Measurements from ENCODE around the gene DCX. TPM values are rescaled to one million over a fixed set of nuclear protein-coding genes. Genes with fewer than 3 reads are reported as not detected.

The DCX gene
- total RNA-seq, 1 donor from 2014 or later, result not detected

DNA sequence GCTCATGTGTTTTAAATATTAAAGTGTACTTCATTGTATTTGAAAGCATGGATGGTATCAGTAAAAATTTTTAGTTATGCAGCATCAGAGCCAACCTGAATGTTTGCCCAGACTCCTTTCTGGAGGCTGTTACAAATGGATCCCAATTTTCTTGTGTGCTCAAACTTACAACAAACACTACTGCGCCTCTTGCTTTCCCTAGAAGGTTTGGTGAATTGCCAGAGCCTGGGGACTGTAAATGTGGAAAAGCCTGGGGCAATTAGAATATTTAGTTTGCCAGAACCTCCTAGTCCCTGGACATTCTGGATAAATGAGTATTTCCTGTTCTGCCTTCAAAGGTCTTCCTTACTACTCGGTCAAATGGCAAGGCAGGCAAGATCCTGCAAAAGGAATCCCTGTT, 146.5 kb downstream of the DCX start:
- H3K27me3 ChIP-seq, result no peaks in the 10 kb centered on the region
- H3K4me1 ChIP-seq, result no peaks in the 10 kb centered on the region
- no peak for TF ChIP-seq POLR2AphosphoS5 (IDR thresholded peaks at IDR 0.05; ENCODE audit: insufficient read depth in 1 of 2, low read depth in 1 of 2)
- TF ChIP-seq POLR2A (IDR thresholded peaks at IDR 0.05), result no peak
- no peaks in the 10 kb centered on the region for H3K36me3 ChIP-seq
- intact Hi-C loops (cut with DNase I), result no loop called here
- H3K27ac ChIP-seq, result no peak overlapping the region
- no peak for DNase-seq (ENCODE audit: extremely low spot score in 2 of 2)
- H3K4me3 ChIP-seq, result no peak overlapping the region
- no peaks in the 10 kb centered on the region for H3K9me3 ChIP-seq

DNA sequence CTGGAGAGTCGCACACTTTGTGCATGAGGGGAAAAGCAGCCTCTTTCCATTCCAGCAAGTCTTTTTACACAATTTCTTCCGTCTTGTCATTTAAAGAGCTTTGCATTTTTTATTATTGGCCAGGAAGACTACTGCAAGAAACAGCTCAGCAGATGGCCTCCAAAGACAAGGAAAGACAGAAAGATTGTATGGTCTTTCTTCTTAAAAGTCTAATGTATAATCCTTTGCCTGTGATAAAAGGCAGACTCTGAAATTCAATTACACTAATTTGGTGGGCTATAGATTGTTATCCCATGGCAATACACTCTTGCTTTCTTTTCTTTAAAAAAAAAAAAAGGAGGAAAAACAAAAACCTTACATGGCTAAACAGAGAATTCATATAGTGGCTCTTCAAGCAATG, 147.6 kb downstream of the DCX start:
- Histone ChIP-seq H3K4me3 (no peak overlapping the region), H3K27me3 (no peaks in the 10 kb centered on the region), H3K36me3 (no peaks in the 10 kb centered on the region), H3K27ac (no peak overlapping the region), H3K4me1 (no peaks in the 10 kb centered on the region), H3K9me3 (no peaks in the 10 kb centered on the region)
- DNase-seq (ENCODE audit: extremely low spot score in 2 of 2), result no peak
- TF ChIP-seq POLR2A (IDR thresholded peaks at IDR 0.05) (no peak), POLR2AphosphoS5 (IDR thresholded peaks at IDR 0.05; ENCODE audit: insufficient read depth in 1 of 2, low read depth in 1 of 2) (no peak)
- TF ChIP-seq, protein P1, sequence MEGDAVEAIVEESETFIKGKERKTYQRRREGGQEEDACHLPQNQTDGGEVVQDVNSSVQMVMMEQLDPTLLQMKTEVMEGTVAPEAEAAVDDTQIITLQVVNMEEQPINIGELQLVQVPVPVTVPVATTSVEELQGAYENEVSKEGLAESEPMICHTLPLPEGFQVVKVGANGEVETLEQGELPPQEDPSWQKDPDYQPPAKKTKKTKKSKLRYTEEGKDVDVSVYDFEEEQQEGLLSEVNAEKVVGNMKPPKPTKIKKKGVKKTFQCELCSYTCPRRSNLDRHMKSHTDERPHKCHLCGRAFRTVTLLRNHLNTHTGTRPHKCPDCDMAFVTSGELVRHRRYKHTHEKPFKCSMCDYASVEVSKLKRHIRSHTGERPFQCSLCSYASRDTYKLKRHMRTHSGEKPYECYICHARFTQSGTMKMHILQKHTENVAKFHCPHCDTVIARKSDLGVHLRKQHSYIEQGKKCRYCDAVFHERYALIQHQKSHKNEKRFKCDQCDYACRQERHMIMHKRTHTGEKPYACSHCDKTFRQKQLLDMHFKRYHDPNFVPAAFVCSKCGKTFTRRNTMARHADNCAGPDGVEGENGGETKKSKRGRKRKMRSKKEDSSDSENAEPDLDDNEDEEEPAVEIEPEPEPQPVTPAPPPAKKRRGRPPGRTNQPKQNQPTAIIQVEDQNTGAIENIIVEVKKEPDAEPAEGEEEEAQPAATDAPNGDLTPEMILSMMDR (IDR thresholded peaks at IDR 0.05), result no peak
- intact Hi-C loops (cut with DNase I), result no loop called here

DNA sequence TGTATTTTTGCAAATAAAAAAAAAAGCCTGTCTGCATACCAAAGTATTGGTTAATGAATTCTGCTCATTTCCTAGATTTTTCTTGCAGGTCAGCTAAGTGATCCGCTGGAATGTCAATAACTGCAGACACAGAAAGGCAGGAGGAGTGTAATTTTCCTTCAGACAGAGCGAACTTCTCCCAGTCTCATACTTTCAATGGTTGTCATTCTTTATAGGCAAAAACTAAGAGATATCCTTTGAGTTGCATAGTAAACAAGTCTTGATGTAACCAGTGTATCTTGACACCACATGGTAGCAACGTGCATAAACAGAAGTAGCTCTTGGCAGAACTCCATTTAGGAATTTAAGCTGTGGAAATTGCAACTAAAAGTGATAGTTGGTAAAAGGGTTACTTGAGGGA, 149.9 kb downstream of the DCX start:
- Histone ChIP-seq H3K4me3 (no peak overlapping the region), H3K27me3 (no peaks in the 10 kb centered on the region)
- intact Hi-C loops (cut with DNase I), result no loop called here

DNA sequence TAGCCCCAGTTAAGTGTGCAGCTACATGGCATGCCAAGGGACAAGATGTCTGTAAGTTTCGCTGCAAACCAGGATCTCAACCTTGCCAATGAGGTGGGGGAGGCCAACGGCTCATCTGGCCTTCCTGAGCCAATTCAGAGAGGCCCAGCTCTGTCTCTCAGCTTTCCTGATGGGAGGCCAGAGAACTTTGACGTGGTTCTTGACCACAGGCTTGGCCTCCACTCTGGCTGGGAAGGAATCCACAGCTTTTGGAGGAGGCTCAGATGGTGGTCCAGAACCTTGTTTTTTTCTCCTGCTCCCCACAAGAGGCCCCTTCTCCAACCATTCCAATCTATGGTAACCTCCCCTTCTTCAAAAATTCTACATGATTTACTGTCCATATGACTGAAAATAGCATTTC, 151.5 kb downstream of the DCX start:
- DNase-seq (ENCODE audit: extremely low spot score in 2 of 2), result no peak
- Histone ChIP-seq H3K9me3 (no peaks in the 10 kb centered on the region), H3K36me3 (no peaks in the 10 kb centered on the region), H3K4me3 (no peak overlapping the region), H3K27ac (no peak overlapping the region), H3K27me3 (no peaks in the 10 kb centered on the region), H3K4me1 (no peaks in the 10 kb centered on the region)
- intact Hi-C loops (cut with DNase I), result no loop called here
- TF ChIP-seq, protein P1 (IDR thresholded peaks at IDR 0.05), result no peak
- no peak for TF ChIP-seq POLR2A (IDR thresholded peaks at IDR 0.05)
- TF ChIP-seq POLR2AphosphoS5 (IDR thresholded peaks at IDR 0.05; ENCODE audit: insufficient read depth in 1 of 2, low read depth in 1 of 2), result no peak

More for the DNA sequence above, 149.9 kb downstream of the DCX start:
- Histone ChIP-seq H3K9me3 (no peaks in the 10 kb centered on the region), H3K36me3 (no peaks in the 10 kb centered on the region), H3K4me1 (no peaks in the 10 kb centered on the region), H3K27ac (no peak overlapping the region)
- TF ChIP-seq, protein P1 (IDR thresholded peaks at IDR 0.05), result no peak
- no peak for TF ChIP-seq POLR2AphosphoS5 (IDR thresholded peaks at IDR 0.05; ENCODE audit: insufficient read depth in 1 of 2, low read depth in 1 of 2)
- TF ChIP-seq POLR2A (IDR thresholded peaks at IDR 0.05), result no peak
- no peak for DNase-seq (ENCODE audit: extremely low spot score in 2 of 2)

DNA sequence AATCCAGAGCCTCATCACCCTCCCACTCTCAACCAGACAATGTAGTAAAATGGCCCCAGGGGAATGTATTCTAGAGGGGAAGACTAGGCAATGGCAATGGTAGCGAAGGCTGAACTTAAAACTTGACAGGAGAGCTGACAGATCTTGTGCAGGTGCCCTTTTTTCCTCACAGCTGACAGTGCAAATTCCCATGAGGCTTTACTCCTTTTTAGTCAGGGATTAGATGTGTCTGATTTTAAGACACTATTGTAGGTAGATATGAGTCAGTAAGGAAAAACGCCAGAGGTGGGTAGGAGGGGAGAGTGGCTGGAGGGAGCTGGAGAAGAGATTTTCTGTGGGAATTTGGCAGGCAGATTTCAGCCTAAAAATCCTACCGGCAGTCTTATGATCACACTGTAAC, 152.4 kb downstream of the DCX start:
- intact Hi-C loops (cut with DNase I), result no loop called here
- Histone ChIP-seq H3K9me3 (no peaks in the 10 kb centered on the region), H3K36me3 (no peaks in the 10 kb centered on the region), H3K27me3 (no peaks in the 10 kb centered on the region), H3K4me1 (no peaks in the 10 kb centered on the region), H3K4me3 (no peak overlapping the region), H3K27ac (no peak overlapping the region)
- no peak for TF ChIP-seq POLR2AphosphoS5 (IDR thresholded peaks at IDR 0.05; ENCODE audit: insufficient read depth in 1 of 2, low read depth in 1 of 2)
- no peak for DNase-seq (ENCODE audit: extremely low spot score in 2 of 2)

DNA sequence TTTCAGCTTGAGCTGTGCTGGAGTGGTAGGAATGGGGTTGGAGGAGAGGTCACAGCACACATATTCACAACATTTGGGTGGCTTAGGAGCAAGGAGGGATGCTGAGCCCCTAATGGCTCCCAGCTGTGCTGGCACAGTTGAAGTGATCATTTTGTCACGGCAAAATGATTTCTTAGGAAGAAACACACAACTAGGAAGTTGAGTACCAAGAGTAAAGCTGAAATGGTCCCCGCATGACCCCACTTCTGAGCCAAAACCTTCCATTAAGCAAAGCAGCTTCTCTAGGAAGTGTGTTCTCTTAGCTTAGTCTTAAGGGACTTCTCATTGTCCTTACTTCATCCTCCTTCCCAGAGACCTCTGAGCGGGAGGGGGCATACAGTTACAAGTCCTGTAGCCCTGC, 154.3 kb downstream of the DCX start:
- TF ChIP-seq POLR2A (IDR thresholded peaks at IDR 0.05) (no peak), POLR2AphosphoS5 (IDR thresholded peaks at IDR 0.05; ENCODE audit: insufficient read depth in 1 of 2, low read depth in 1 of 2) (no peak)
- TF ChIP-seq, protein P1 (IDR thresholded peaks at IDR 0.05), result no peak
- H3K27me3 ChIP-seq, result no peaks in the 10 kb centered on the region
- H3K9me3 ChIP-seq, result no peaks in the 10 kb centered on the region
- no peak overlapping the region for H3K27ac ChIP-seq
- no peak overlapping the region for H3K4me3 ChIP-seq
- H3K4me1 ChIP-seq, result no peaks in the 10 kb centered on the region
- intact Hi-C loops (cut with DNase I), result no loop called here
- DNase-seq (ENCODE audit: extremely low spot score in 2 of 2), result no peak
- no peaks in the 10 kb centered on the region for H3K36me3 ChIP-seq
